ENCODE results near the gene DCDC2C. TPM values are rescaled to one million over a fixed set of nuclear protein-coding genes. Genes with fewer than 3 reads are reported as not detected.

Gene DCDC2C
- total and polyA plus RNA-seq, 2 donors (not counting 3 experiments of a cell fraction or from before 2014, with no cell fraction given), result not detected

DNA sequence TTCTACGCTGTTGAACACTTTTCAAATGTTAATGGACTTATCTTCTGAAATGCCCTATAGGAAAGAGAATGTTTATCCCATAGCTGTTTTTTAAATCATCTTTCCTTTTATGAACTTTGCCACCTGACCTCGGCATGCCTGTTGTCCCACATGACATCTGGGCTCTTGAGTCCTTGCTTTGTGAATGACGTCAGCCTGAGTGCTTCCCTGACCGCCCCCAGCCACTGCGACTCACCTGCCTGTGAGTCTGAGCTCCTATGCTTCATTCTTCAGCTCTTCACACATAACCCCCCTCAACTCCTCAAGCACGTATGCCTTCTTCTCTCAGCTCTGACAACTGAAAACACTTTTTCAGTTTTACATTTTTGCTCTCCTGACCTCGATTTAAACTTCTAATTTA lies 166.8 kb downstream of the DCDC2C start:
- Histone ChIP-seq H3K27ac (ENCODE audit: insufficient read depth, low read depth, low read length) (no peak overlapping the region), H3K27me3 (ENCODE audit: control insufficient read depth in 2 of 2, insufficient read depth in 2 of 2, low read length in 2 of 2) (no peaks in the 10 kb centered on the region), H3K4me1 (ENCODE audit: control insufficient read depth, extremely low read depth, insufficient read depth, low read length) (no peaks in the 10 kb centered on the region), H4K20me1 (replicated peaks; ENCODE audit: control insufficient read depth, extremely low read depth, insufficient read depth, low read length) (no peaks in the 10 kb centered on the region), H3K4me2 (ENCODE audit: insufficient read depth, low read length) (no peak overlapping the region), H3K4me3 (replicated peaks in 1 of 3; ENCODE audit: insufficient read depth in 1 of 3, low read depth in 1 of 3, low read length in 3 of 3) (no peak overlapping the region), H3K9me3 (replicated peaks; ENCODE audit: control insufficient read depth, insufficient read depth, low read length) (no peaks in the 10 kb centered on the region), H3K9me1 (replicated peaks; ENCODE audit: control insufficient read depth, extremely low read depth, insufficient read depth, low read length) (no peaks in the 10 kb centered on the region), H3K36me3 (ENCODE audit: control insufficient read depth in 2 of 2, extremely low read depth in 1 of 2, insufficient read depth in 2 of 2, low read length in 2 of 2) (no peaks in the 10 kb centered on the region), H2AFZ (ENCODE audit: low read depth, low read length) (no peak overlapping the region), H3K79me2 (ENCODE audit: control insufficient read depth, insufficient read depth, low read length) (no peaks in the 10 kb centered on the region), H3K9ac (replicated peaks; ENCODE audit: extremely low read depth, insufficient read depth, low read length) (no peak overlapping the region)
- FAIRE-seq (no peak), DNase-seq (ENCODE audit: low read depth, low spot score) (no peak)
- ChIA-PET CTCF (no interaction called here), POLR2A (no interaction called here)
- intact Hi-C loops (cut with micrococcal nuclease) (no loop called here), dilution Hi-C loops (cut with MboI; ENCODE audit: extremely low pct_ligation_motif_present, low sequenced_read_pairs) (no loop called here)
- TF ChIP-seq POLR2A (IDR thresholded peaks at IDR 0.05; ENCODE audit: low read depth, low read length), result no peak
- TF ChIP-seq, protein P1, sequence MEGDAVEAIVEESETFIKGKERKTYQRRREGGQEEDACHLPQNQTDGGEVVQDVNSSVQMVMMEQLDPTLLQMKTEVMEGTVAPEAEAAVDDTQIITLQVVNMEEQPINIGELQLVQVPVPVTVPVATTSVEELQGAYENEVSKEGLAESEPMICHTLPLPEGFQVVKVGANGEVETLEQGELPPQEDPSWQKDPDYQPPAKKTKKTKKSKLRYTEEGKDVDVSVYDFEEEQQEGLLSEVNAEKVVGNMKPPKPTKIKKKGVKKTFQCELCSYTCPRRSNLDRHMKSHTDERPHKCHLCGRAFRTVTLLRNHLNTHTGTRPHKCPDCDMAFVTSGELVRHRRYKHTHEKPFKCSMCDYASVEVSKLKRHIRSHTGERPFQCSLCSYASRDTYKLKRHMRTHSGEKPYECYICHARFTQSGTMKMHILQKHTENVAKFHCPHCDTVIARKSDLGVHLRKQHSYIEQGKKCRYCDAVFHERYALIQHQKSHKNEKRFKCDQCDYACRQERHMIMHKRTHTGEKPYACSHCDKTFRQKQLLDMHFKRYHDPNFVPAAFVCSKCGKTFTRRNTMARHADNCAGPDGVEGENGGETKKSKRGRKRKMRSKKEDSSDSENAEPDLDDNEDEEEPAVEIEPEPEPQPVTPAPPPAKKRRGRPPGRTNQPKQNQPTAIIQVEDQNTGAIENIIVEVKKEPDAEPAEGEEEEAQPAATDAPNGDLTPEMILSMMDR (IDR thresholded peaks at IDR 0.05; ENCODE audit: extremely low read depth in 1 of 2, insufficient read depth in 1 of 2, low read depth in 1 of 2, low read length in 2 of 2), result no peak
- no peak for TF ChIP-seq POLR2AphosphoS5 (IDR thresholded peaks at IDR 0.05; ENCODE audit: insufficient read depth, low read depth, low read length)
- TF ChIP-seq MYC (IDR thresholded peaks at IDR 0.05; ENCODE audit: low read depth, low read length), result no peak
- no peak for TF ChIP-seq FOS (IDR thresholded peaks at IDR 0.05; ENCODE audit: borderline replicate concordance, insufficient read depth, low read length)
- TF ChIP-seq, protein P2, sequence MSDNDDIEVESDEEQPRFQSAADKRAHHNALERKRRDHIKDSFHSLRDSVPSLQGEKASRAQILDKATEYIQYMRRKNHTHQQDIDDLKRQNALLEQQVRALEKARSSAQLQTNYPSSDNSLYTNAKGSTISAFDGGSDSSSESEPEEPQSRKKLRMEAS (IDR thresholded peaks at IDR 0.05; ENCODE audit: insufficient read depth, insufficient read length), result no peak
- no peak for TF ChIP-seq EZH2 (IDR thresholded peaks at IDR 0.05; ENCODE audit: borderline replicate concordance, low read depth, low read length, severe bottlenecking)
- TF ChIP-seq JUN (IDR thresholded peaks at IDR 0.05; ENCODE audit: borderline replicate concordance, insufficient read depth, insufficient read length, low read depth), result no peak
- TF ChIP-seq GATA2 (IDR thresholded peaks at IDR 0.05; ENCODE audit: insufficient read depth, insufficient read length, low read depth, low read length), result no peak
- no TSS peak for BruUV-seq (replicated peaks)
